Measurements from ENCODE around the gene PYDC1.

The PYDC1 gene

DNA sequence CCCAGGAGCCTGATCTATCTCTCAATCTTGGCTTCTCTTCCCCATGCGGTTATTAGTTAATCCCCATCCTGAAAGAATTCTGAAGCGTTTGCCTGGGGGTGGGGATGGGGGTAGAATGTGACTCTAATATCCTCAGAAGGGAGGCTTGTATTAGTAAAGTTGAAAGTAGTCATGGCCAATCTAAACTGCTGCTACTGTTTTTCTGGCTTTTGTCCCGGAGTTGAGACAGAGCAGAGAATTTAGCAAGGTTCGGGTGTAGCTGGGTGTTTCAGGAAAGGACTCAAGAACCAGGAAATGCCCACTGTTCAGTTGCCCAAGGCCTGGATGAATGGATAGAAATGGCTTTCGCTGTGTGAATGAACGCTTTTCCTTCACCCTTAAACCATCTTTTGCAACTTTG lies 25.3 kb upstream of the PYDC1 start:
- FAIRE-seq (no peak), DNase-seq (ENCODE audit: insufficient read length, low spot score) (no peak)
- TF ChIP-seq, protein P1, sequence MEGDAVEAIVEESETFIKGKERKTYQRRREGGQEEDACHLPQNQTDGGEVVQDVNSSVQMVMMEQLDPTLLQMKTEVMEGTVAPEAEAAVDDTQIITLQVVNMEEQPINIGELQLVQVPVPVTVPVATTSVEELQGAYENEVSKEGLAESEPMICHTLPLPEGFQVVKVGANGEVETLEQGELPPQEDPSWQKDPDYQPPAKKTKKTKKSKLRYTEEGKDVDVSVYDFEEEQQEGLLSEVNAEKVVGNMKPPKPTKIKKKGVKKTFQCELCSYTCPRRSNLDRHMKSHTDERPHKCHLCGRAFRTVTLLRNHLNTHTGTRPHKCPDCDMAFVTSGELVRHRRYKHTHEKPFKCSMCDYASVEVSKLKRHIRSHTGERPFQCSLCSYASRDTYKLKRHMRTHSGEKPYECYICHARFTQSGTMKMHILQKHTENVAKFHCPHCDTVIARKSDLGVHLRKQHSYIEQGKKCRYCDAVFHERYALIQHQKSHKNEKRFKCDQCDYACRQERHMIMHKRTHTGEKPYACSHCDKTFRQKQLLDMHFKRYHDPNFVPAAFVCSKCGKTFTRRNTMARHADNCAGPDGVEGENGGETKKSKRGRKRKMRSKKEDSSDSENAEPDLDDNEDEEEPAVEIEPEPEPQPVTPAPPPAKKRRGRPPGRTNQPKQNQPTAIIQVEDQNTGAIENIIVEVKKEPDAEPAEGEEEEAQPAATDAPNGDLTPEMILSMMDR (IDR thresholded peaks at IDR 0.05; ENCODE audit: insufficient read depth, missing control alignments) = no peak

GRCh38 chr16:31238041-31238440 lies 21.1 kb upstream of the PYDC1 start:
- DNase-seq (ENCODE audit: insufficient read length, low spot score) (no peak), FAIRE-seq (no peak)
- TF ChIP-seq, protein P1 (IDR thresholded peaks at IDR 0.05; ENCODE audit: insufficient read depth, missing control alignments) = no peak

DNA sequence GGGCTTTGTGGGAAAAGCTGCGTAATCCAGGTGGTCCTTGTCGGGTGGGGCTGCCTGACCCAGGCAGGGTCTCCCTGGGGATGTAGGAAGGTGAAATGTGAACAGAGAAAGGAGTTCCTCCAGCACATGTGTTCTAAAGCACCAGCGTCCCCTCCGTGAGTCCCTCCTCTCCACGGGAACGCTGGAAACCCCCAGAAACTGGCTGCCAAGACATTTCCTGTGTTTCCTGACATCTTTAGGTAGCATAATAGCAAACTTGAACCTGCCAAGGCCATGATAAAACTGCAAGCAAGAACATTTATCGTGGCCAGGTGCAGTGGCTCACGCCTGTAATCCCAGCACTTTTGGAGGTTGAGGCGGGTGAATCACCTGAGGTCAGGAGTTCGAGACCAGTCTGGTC lies 12.6 kb upstream of the PYDC1 start:
- no peak for FAIRE-seq
- TF ChIP-seq, protein P1 (IDR thresholded peaks at IDR 0.05; ENCODE audit: insufficient read depth, missing control alignments) = no peak

DNA sequence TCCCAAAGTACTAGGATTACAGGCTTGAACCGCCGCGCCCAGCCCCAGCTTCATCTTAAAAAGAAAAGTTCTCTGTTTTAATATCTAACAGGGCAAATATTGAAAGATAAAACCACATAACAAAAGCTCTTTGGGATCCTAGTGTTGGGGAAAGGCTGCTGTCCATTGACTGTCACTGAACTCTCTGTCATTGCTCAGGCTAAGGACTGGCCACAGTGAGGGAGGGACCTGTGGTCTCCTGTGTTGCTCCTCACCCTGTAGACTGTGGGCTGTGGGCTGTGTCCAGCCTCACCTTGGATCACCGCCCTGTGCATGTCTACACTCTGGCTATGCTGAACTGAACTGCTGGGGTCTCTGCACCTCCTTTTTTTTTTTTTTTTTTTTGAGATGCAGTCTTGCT lies 11.3 kb upstream of the PYDC1 start:
- TF ChIP-seq, protein P1 (IDR thresholded peaks at IDR 0.05; ENCODE audit: insufficient read depth, missing control alignments) = no peak
- FAIRE-seq (no peak), DNase-seq (ENCODE audit: insufficient read length, low spot score) (no peak)

More for the DNA sequence above, 12.6 kb upstream of the PYDC1 start:
- no peak for DNase-seq (ENCODE audit: insufficient read length, low spot score)

DNA sequence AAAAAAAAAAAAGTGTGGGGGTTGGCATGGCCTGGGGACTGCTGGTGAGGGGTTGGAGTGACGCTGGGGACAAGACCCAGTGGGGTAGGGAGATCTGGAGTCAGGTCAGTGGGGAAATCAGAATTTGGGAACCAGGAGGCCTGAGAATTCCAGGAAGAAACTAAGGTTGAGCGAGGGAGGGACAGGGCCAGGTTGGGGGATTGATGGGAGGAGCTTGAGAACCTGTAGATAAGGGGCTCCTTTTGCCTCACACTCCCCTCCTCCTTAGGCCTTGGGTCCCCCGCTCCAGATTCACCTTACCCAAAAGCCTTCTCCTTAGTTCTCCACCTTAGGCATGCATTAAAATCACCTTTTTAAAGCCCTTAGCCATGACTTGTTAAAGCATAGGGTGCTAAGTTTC lies 8.3 kb upstream of the PYDC1 start:
- DNase-seq (ENCODE audit: insufficient read length, low spot score) (no peak), FAIRE-seq (no peak)
- TF ChIP-seq, protein P1 (IDR thresholded peaks at IDR 0.05; ENCODE audit: insufficient read depth, missing control alignments) = no peak

GRCh38 chr16:31224092-31224955 lies 7.4 kb upstream of the PYDC1 start:
- DNase-seq (ENCODE audit: insufficient read length, low spot score) = peak; percentile 9
- TF ChIP-seq, protein P1 (IDR thresholded peaks at IDR 0.05; ENCODE audit: insufficient read depth, missing control alignments) = no peak
- FAIRE-seq = no peak

GRCh38 chr16:31223044-31223443 lies 6.1 kb upstream of the PYDC1 start:
- FAIRE-seq (no peak), DNase-seq (ENCODE audit: insufficient read length, low spot score) (peak; percentile 3)

More at GRCh38 chr16:31223044-31223443, 6.1 kb upstream of the PYDC1 start:
- TF ChIP-seq, protein P1 (IDR thresholded peaks at IDR 0.05; ENCODE audit: insufficient read depth, missing control alignments) = no peak

All from D721Med (cell line).